Measurements from ENCODE around the gene SVOP.
"Not testable (repeated sequence)": the region's sequence is repeated elsewhere in the genome, so short reads cannot be mapped to it uniquely, and the experiment has no call there.

SVOP gene

DNA sequence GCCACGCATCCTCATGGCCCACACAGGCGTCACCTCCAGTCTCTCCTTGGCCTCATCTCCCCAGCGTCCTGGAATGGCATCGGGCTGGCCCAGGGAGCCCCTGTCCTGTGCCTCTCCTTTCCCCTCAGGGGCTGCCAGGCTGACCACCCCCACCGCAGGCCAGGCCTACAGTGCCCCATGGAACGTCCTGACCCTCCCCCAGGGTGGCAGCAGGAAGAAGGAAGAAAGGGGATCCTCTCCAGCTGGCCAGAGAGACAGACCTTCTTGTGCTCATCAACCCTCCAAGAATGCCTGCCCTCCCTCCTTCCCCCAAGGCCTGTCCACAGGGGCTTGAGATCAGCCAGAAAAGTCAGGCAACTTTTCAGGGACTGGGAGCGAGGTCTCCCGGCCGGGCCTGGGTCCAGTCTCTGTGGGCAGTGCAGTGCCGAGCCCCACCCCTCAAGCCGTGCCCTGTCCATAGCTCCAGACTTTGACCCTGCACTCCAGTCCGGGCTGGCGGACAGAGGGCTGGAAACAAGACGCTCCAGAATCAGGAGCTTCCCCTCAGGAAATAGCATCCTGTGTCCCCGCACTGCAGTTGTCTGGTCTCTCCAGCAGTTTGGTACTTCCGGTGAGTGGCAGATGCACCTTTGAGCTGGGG lies 141.1 kb downstream of the SVOP start, which contains the start of gene DAO:
Gene DAO, plus strand, starts transcription at position 478 of the 640 bp plus-strand sequence. CDS start 4,915 bp downstream, outside the sequence.
- DNase-seq = no peak

DNA sequence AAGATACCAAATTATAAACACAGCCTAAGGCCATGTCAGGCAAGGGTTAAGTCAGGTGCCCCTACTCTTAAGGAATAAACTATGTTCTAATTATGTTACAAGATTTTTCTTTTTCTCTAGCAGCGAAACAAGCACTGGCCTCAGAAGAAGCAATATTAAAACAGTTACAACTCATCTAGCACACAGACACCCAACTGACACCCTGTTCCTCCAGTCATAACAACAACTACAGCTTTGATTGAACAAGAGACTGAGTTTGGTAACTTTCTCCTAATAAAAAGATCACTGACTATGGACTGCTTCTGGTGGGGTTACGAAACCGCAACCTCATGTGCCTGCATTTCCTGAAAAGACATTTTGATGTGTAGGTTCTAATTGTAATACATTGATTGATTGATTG lies 144.3 kb downstream of the SVOP start:
- DNase-seq = no peak

DNA sequence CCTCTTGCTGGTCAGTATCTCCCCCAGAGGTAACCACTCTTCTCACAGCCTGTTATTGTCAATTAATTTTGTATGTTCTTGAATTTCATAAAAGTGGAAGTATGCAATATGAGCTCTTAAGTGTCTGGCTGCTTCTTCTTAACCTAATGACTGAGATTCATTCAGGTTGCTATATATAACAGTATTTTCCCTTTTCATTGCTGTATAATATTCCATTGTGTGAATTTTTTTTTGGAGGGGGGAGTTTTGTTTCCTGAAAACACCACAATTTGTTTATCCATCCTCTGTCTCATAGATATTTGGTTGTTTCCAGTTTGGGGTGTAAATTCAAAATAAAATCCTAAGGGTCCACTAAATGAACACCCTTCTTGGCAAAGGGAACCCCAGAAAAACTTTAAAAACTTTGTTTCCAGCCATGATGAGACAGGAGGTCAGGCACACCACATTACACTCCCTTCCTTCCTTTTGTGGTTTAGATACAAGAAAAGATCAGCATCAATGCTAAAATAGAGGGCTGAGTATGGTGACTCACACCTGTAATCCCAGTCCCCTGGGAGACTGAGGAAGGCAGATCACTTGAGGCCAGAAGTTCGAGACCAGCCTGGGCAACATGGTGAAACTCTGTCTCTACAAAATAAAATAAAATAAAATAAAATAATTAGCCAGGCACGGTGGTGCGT lies 145.0 kb downstream of the SVOP start:
- DNase-seq = no peak

DNA sequence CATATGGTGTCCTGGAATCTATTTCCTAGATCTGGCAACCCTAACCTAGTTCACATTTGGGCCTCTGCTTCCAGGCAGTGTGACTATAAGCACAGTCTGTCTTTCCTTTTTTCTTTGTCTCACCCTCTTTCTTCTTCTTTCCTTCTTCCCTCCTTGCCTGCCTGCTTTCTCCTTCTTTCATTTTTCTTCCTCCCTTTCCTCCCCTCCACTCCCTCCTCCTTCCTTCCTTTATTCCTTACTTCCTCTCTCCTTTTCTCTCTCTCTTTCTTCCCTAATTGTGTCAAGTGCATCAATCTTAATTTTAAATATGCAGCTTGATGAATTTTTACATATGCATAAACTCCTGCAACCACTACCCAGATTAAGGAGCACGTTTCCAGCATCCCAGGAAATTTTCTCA lies 145.6 kb downstream of the SVOP start:
- DNase-seq = no peak

DNA sequence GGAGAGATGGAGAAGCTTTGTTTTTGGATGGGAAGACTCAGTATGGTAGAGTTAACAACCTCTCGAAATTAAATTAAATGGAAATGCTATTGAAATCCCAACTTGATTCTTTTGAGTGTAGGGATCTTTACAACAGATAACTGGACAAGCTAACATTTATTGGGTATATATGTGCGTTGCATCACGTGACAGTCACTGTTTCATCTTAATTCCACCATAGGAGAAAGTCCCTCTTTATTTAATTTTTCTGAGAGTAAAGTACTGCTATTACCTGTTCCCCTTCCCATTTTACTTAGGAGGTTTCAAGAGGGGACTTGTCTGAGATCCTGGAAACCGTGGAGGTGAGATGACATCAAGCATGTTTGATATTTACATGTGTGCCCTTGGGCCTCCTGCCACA lies 152.1 kb downstream of the SVOP start:
- no peak for DNase-seq

DNA sequence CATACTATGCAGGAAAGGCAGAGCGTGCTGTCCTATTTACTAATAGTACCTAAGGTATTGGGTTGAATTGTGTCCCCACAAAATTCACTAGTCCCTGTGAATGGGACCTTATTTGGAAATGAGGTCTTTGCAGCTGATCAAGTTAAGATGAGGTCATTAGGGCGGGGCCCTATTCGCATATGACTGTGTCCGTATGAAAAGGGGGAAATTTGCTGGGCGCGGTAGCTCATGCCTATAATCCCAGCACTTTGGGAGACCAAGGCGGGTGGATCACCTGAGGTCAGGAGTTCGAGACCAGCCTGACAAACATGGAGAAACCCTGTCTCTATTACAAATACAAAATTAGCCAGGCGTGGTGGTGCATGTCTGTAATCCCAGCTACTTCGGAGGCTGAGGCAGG lies 154.8 kb downstream of the SVOP start:
- DNase-seq = not testable (repeated sequence)

DNA sequence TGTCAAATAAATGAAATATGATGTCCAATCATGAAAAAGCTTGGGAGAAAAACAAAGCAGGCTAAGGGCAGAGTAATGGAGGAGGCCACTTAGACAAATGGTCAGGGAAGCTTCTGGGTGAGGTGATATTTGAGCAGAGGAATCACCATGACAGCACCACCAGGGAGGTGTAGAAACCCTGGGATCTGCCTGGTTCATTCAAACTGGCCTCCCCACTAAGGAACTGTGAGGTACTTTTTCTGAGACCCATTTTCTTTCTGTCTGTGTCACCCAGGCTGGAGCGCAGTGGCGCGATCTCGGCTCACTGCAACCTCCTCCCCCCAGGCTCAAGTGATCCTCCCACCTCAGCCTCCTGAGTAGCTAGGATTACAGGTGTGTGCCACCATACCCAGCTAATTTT lies 155.7 kb downstream of the SVOP start:
- no peak for DNase-seq

DNA sequence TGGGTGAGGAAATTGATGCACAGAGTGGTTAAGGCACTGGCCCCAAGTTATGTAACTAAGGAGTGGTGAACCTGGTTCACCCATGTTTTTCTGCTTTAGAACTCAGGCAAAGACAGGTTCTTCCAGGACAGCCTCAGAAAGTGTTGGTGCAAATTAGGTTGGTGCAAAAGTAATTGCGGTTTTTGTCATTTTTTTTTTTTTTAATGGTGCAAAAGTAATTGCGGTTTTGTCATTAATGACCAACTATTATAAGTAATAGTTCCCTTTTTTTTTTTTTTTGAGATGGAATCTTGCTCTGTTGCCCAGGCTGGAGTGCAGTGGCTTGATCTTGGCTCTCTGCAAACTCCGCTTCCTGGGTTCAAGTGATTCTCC lies 158.3 kb downstream of the SVOP start:
- DNase-seq = no peak

DNA sequence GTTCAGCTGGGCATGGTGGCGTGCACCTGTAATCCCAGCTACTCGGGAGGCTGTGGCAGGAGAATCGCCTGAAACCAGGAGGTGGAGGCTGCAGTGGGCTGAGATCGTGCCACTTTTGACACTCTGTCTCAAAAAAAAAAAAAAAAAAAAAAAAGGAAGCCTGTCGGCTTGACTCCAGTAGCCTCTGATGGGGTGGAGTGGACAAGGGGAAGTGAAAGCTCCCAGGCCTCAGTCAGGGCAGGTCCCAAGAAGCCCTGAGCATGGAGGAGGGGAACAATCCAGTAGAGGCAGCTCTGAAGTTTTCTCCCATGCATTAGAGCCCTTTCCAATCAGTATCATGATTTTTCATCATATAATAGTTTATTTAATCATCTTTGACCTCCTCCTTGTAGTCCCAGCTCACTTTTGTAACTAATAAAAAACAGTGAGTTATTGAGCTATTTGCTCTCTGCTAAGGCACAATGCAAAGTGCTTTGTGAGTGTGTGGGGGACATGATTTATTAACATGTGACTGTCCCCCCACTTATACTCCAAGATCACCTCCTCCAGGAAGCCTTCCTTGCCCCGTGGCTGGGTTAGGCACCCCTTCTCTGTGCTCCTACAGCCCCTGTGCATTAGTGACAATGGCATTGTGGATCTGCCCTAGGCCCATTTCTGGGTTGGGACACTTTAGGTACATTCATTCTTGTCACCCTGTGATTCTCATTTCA lies 158.8 kb downstream of the SVOP start:
- DNase-seq = no peak

DNA sequence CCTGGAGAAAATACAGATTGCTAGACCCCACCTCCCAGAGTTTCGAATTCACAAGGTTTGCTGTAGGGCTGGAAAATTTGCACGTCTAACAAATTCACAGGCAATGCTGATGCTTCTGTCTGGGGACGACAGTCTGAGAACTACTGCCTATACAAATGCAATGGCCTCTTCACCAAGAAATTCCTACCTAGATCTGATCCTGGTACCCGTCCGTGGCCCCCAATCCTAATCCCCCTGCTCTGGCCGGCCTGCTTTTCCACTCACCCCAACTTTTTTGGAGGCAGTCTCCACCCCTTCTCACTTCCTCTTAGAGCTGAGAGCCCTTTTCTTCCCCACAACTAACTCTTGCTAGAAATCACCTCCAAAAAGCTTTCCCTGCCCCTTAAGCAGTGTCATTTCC lies 160.4 kb downstream of the SVOP start:
- DNase-seq = no peak

DNA sequence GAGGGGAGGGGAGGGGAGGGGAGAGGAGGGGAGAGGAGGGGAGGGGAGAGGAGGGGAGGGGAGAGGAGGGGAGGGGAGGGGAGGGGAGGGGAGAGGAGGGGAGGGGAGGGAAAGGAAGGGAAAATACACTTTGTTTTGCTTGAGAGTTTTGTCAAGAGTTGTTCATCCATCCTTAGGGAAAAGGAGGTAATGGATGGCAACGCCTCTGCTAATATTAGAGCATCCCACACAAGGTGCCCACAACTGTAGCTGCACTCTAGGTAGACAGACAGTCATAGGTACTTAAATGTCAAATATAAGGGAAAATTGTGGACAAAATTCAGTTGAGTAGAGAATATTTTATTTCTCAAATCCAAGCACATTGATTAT lies 161.0 kb downstream of the SVOP start:
- no peak for DNase-seq

DNA sequence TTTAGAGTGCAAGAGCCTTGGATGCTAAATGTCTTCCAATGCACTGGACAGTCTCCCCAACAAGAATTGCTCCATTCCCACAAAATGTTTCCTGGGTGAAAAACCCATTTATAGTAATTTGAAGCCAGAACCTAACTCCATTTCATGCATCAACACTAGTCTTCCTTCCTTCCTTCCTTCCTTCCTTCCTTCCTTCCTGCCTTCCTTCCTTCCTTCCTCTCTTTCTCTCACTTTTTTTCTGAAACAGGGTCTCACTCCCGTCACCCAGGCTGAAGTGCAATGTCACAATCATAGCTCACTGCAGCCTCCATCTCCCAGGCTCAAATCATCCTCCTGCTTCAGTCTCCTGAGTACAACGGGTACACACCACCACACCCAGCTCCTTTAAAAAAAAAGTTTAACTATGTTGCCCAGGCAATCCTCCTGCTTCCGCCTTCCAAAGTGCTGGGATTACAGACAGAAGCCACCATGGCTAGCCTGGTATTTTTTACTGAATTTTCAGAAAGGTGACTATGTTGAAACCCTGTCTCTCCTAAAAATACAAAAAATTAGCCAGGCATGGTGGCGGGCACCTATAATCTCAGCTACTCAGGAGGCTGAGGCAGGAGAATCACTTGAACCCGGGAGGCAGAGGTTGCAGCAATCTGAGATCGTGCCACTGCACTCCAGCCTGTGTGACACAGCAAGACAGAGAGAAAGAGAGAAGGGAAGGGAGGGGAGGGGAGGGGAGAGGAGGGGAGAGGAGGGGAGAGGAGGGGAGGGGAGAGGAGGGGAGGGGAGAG lies 161.5 kb downstream of the SVOP start:
- not testable (repeated sequence) for DNase-seq

DNA sequence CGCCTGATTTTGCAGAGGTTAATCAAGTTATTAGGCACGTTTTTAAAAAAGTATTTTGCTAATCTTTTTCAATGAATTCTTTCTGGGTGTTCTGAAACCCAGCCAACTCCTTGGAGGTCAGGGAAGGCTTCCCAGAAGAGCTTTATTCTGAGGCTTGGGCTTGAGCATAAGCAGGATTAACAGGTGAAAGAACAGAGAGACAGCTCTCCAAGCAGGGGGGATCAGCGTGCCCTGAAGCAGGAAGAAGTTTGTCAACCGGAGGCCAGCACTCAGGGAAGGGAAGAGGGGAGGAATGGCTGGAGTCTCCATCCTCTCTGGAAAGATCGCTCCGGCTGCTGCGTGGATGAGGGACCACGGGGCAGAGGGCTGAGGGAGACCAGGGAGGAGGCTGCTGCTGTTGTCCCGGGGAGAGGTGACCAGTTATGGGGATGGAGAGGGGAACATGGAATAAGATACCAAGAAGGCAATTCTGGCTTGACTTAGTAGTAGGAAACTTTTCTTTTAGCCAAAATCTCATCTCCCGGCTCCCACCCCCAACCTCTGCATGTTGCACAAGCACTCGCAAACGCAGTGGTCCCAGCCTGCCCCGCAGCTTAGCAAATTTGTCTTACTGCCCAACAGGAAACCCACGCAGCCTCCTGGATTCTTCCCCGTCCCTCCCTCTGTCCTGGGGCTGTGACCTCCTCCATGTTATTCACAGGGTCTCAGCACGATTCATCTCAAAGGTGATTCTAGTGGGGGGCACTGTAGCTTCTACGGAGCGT lies 162.4 kb downstream of the SVOP start:
- no peak for DNase-seq
